MM.1S (cell line): ENCODE measurements around the gene FBXL13.

Experiments
- DNase-seq: peaks from one replicate; pipeline ENCODE4 v3.0.0-alpha.2; 2015
- H2AFZ ChIP-seq: fragments of 300-600 bp; sonication (generic); 2 replicates; pipeline ENCODE4 v1.6.0; 2016; ENCODE audit warnings: antibody characterized with exemption, low read length
- H3F3A ChIP-seq: fragments of 300-600 bp; sonication (generic); 2 replicates; pipeline ENCODE4 v1.6.1; 2016; ENCODE audit warnings: mild to moderate bottlenecking, antibody characterized with exemption, low read length, moderate library complexity, mixed read lengths; ENCODE audit not compliant: insufficient read depth
- H3K27ac ChIP-seq: fragments of 300-600 bp; sonication (generic); 2 replicates; pipeline ENCODE4 v1.5.1; 2016; ENCODE audit warnings: mild to moderate bottlenecking, low read length
- H3K27me3 ChIP-seq: fragments of 300-600 bp; sonication (generic); replicated peaks from 2 replicates; pipeline ENCODE4 v1.6.0; 2016; ENCODE audit warnings: low read length; ENCODE audit not compliant: insufficient read depth
- H3K36me3 ChIP-seq: fragments of 300-600 bp; sonication (generic); replicated peaks from 2 replicates; pipeline ENCODE4 v1.6.1; 2016; ENCODE audit warnings: mild to moderate bottlenecking, low read length, mixed read lengths; ENCODE audit not compliant: insufficient read depth
- H3K4me1 ChIP-seq: fragments of 300-600 bp; sonication (generic); 2 replicates; pipeline ENCODE4 v1.6.1; 2016; ENCODE audit warnings: low read length, mixed read lengths
- H3K4me2 ChIP-seq: fragments of 300-600 bp; sonication (generic); 2 replicates; pipeline ENCODE4 v1.6.0; 2016; ENCODE audit warnings: low read depth, low read length
- H3K4me3 ChIP-seq: fragments of 300-600 bp; sonication (generic); 2 replicates; pipeline ENCODE4 v1.5.1; 2016; ENCODE audit warnings: low read length, mixed read lengths
- H3K79me2 ChIP-seq: fragments of 300-600 bp; sonication (generic); 2 replicates; pipeline ENCODE4 v1.6.1; 2016; ENCODE audit warnings: mixed run types, low read length, mixed read lengths
- H3K9ac ChIP-seq: fragments of 300-600 bp; sonication (generic); 2 replicates; pipeline ENCODE4 v1.6.1; 2016; ENCODE audit warnings: low read length, mixed read lengths
- H3K9me2 ChIP-seq: fragments of 300-600 bp; sonication (generic); replicated peaks from 2 replicates; pipeline ENCODE4 v1.6.1; 2016; ENCODE audit warnings: mild to moderate bottlenecking, low read length, mixed read lengths; ENCODE audit not compliant: insufficient read depth
- H3K9me3 ChIP-seq: fragments of 300-600 bp; sonication (generic); replicated peaks from 2 replicates; pipeline ENCODE4 v1.6.1; 2016; ENCODE audit warnings: mild to moderate bottlenecking, low read length, mixed read lengths; ENCODE audit not compliant: insufficient read depth
- H4K20me1 ChIP-seq: fragments of 300-600 bp; sonication (generic); 2 replicates; pipeline ENCODE4 v1.6.1; 2016; ENCODE audit warnings: mild to moderate bottlenecking, low read length, moderate library complexity, mixed read lengths; ENCODE audit not compliant: insufficient read depth
- CTCF ChIP-seq: fragments of 300-600 bp; sonication (generic); IDR thresholded peaks from 2 replicates; pipeline ENCODE4 v1.5.1; 2016; ENCODE audit warnings: antibody characterized with exemption, low read length, mixed read lengths
- EZH2 ChIP-seq: fragments of 300-600 bp; sonication (generic); optimal IDR thresholded peaks from 2 replicates; pipeline ENCODE3; 2017; ENCODE audit warnings: low read depth, mild to moderate bottlenecking, antibody characterized with exemption, low read length, mixed read lengths
- EZH2phosphoT487 ChIP-seq: fragments of 300-600 bp; sonication (generic); IDR thresholded peaks from 2 replicates; pipeline ENCODE4 v1.6.1; 2018; ENCODE audit warnings: antibody characterized with exemption, low read length

Gene FBXL13

DNA sequence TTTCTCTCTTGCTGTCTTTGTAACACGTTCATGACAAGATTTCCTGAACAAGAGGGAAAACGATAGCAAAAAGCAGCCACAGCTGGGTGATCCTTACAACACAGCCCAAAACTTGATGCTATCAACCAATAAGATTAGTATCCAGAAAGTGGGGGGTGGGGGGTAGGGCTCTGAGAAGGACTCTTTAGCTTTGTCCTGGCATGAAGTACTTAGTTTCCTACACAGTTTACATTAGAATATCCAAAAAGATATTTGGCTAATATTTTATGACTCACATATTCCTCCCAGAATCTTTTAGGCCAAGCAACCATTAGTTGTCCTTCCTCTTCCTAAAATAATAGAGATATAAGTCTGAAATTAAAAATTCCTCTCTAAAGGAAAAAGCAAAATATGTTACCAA is 184.7 kb downstream of the FBXL13 start:
- no peaks in the 10 kb centered on the region for H3K4me1 ChIP-seq
- no peak overlapping the region for H3K4me2 ChIP-seq
- H3K9me3 ChIP-seq, result no peaks in the 10 kb centered on the region
- H3K27me3 ChIP-seq, result no peaks in the 10 kb centered on the region
- no peaks in the 10 kb centered on the region for H3K79me2 ChIP-seq
- H3K9ac ChIP-seq, result no peak overlapping the region
- H3K4me3 ChIP-seq, result no peak overlapping the region
- H3K27ac ChIP-seq, result no peak overlapping the region
- TF ChIP-seq EZH2, result no peak
- TF ChIP-seq CTCF, result no peak
- no peak for TF ChIP-seq EZH2phosphoT487
- no peaks in the 10 kb centered on the region for H4K20me1 ChIP-seq
- no peak for DNase-seq
- H3K9me2 ChIP-seq, result no peaks in the 10 kb centered on the region
- H3K36me3 ChIP-seq, result no peaks in the 10 kb centered on the region
- no peaks in the 10 kb centered on the region for H3F3A ChIP-seq
- no peak overlapping the region for H2AFZ ChIP-seq

- Histone ChIP-seq H3K27me3 (no peaks in the 10 kb centered on the region), H3K4me1 (no peaks in the 10 kb centered on the region), H3K4me3 (no peak overlapping the region), H2AFZ (no peak overlapping the region), H3K4me2 (no peak overlapping the region), H3K79me2 (no peaks in the 10 kb centered on the region), H4K20me1 (no peaks in the 10 kb centered on the region), H3K27ac (no peak overlapping the region), H3K9me2 (no peaks in the 10 kb centered on the region), H3F3A (no peaks in the 10 kb centered on the region), H3K9me3 (no peaks in the 10 kb centered on the region), H3K36me3 (no peaks in the 10 kb centered on the region), H3K9ac (no peak overlapping the region)
- DNase-seq, result no peak
- TF ChIP-seq CTCF, result no peak
- TF ChIP-seq EZH2phosphoT487, result no peak
- no peak for TF ChIP-seq EZH2
These were observed 185.9 kb downstream of the FBXL13 start for GRCh38 chr7:102888561-102889233.

DNA sequence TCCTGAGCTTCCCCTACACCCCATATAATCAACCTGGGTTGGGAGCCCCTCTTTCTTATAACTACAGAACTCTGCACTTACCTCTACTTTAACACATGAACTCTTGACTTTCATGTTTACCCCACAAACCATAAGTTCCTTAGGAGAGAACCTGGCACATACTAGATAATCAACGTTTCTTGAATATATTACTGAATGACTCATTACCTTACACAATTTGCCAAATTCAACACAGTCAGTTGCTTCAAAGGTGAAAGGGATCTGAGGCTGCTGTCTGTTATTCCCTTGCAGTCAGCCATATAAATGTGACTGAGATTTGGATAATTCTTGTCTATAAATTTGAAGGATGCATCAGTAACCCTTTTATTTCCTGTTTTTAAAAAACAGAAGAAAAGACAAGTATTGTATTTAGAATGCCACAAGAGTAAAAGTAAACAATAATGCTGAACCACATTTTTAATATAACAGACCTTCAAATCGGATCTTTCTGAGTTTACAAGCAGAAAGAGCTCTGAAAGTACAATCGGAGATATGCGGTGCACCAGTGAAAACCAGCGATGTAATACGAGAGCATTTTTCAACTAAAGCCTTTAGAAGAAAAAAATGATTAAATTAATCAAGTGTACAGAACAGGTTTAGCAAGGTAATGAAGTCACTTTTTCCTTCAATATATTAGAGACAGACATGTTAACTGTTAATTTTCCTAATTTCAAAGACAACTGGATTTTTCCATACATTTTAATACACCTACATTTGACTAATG is 191.3 kb downstream of the FBXL13 start:
- H3K27ac ChIP-seq, result no peak overlapping the region
- DNase-seq, result no peak
- H3K9me2 ChIP-seq, result no peaks in the 10 kb centered on the region
- no peak overlapping the region for H3K4me3 ChIP-seq
- no peaks in the 10 kb centered on the region for H3K79me2 ChIP-seq
- no peaks in the 10 kb centered on the region for H3K4me1 ChIP-seq
- H2AFZ ChIP-seq, result no peak overlapping the region
- H4K20me1 ChIP-seq, result no peaks in the 10 kb centered on the region
- no peaks in the 10 kb centered on the region for H3K27me3 ChIP-seq
- H3K9me3 ChIP-seq, result no peaks in the 10 kb centered on the region
- H3K36me3 ChIP-seq, result no peaks in the 10 kb centered on the region
- H3F3A ChIP-seq, result no peaks in the 10 kb centered on the region
- H3K4me2 ChIP-seq, result no peak overlapping the region
- no peak for TF ChIP-seq EZH2phosphoT487
- H3K9ac ChIP-seq, result no peak overlapping the region

DNA sequence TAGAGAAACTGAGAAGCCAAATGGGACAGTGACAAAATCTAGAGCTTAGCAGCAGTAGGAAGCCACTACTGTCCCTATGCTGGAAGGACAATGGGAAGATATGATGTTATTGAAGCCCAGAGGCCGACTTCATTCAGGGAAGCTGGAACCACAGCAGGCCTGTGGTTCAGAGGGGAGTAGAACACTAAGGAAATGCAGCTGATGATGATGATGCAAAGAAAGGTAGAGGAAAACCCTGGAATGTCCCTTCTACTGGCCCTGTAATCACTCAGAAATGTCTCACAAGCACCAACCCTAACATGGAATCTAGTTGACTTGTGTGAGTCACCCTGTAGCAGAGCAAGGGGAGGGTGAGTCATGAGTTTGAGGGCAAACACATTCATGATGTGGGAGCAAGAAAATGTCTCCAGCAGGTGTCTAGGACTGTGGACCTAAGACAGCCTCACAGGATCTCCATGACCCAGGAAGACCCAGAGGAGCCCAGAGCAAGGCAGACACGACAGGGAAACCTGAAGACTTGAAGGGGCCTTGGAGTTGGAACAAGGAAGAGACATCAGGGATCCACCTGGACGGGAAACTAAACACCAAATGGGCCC is 198.8 kb downstream of the FBXL13 start:
- Histone ChIP-seq H3K27ac (no peak overlapping the region), H3F3A (no peaks in the 10 kb centered on the region), H3K4me2 (no peak overlapping the region), H3K36me3 (no peaks in the 10 kb centered on the region), H3K4me1 (no peaks in the 10 kb centered on the region), H2AFZ (no peak overlapping the region), H3K79me2 (no peaks in the 10 kb centered on the region), H3K4me3 (no peak overlapping the region), H4K20me1 (no peaks in the 10 kb centered on the region), H3K9me2 (no peaks in the 10 kb centered on the region), H3K27me3 (no peaks in the 10 kb centered on the region), H3K9ac (no peak overlapping the region), H3K9me3 (no peaks in the 10 kb centered on the region)
- TF ChIP-seq EZH2, result no peak
- no peak for TF ChIP-seq CTCF
- no peak for TF ChIP-seq EZH2phosphoT487
- DNase-seq, result no peak
